GM21381 (cell line): ENCODE data around the gene RYR3.
A peak's percentile ranks its signal among the peaks of the same experiment; 100 is the strongest.

Experiments used
- ATAC-seq: cut with Tn5 transposase; IDR thresholded peaks from one replicate; pipeline ENCODE4 v1.9.1; 2021; ENCODE audit warnings: mild to moderate bottlenecking, moderate library complexity; ENCODE audit not compliant: unreplicated experiment

RYR3 gene

GRCh38 chr15:33317896-33318295 lies 7.1 kb downstream of the RYR3 start:
- no peak for ATAC-seq

GRCh38 chr15:33320017-33320416 lies 9.2 kb downstream of the RYR3 start:
- no peak for ATAC-seq

DNA sequence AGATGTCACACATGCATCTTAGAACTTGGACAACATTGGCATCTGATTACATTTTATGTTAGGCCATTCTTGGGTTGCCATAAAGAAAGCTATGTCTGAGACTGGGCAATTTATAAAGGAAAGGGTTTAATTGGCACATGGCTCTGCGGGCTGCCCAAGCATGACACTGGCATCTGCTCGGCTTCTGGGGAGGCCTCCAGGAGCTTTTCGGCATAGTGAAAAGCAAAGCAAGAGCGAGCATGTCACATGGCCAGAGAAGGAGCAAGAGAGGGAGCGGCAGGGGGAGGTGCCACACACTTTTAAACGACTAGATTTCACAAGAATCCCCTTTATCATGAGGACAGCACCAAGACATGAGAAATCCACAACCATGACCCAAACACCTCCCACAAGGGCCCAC lies 11.3 kb downstream of the RYR3 start:
- no peak for ATAC-seq

DNA sequence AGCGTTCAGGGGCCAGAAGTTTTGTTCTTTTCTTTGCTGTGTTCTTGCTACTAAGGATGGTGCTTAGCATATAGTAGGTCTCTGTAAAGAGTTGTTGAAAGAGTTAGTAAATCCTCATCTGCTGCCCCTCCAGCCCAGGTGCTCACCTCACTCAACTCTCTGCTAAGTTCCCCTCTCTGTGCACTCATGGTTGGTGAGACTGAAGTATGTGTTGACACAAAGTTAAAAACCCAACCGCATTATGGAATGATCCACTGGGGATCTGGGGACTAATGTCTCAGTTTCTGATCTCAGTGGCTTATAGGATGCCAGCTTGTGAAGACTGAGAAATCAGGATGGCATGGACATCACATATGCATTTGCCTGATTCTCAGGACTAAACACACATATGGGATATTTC lies 13.8 kb downstream of the RYR3 start:
- ATAC-seq, result no peak

DNA sequence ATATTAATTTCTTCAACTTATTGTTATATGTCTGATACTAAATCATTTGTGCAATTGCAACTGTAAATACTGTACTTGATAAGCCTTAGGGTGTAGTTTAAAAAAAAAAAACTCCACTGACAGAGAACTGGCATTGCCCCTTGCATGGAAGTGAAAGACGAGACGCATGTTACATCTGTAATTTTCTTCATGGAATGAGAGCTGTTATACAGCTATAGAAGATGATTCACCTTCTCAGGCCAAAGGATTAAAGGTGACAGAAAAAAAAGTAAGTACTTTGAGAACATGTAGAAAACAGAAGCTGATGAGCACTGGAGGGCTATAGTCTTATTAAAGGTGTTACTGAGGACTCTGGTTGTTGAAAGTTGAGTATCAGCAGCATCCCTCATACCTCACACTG lies 16.1 kb downstream of the RYR3 start:
- ATAC-seq, result no peak

DNA sequence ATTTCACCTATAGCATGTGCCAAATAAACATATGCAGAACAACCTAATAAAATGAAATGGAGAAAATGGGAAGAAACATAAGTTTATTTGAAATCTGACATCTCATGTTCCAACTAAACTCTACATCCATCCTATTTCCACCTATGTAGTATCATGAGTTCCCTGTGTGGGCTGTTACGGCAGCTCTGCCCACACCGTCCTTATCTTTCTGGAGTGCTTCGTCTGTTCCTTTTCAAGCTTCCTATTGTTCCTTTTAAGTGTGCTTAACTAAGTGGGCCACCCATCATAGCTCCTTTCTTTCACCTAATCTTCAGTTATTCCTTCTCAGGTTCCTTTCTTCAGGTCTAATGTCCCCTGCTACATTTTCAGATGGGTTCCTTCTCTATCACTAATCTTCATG lies 17.3 kb downstream of the RYR3 start:
- ATAC-seq, result no peak

GRCh38 chr15:33329457-33329856 lies 18.7 kb downstream of the RYR3 start:
- ATAC-seq, result no peak

GRCh38 chr15:33330931-33331330 lies 20.2 kb downstream of the RYR3 start:
- ATAC-seq, result no peak

- ATAC-seq, result no peak
Observed at GRCh38 chr15:33341953-33342352, 31.2 kb downstream of the RYR3 start.

DNA sequence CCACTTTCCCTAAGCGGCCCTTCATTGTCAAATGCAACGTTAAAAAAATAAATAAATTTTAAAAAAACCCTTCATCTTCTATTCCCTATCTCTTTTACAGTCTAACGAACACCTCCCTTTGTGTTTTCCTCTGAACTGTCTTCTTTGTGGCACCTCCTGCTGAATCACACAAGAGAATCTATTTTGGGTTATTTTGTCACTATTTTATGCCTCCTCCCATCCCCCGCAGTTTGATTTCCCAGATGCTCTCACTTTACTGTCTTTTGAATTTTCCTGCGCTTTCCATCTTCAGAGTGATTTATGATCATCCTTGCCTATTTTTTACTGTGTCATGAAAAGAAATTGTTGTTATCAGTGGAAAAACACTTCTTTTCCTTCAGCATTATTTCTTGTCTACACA lies 32.5 kb downstream of the RYR3 start:
- ATAC-seq, result no peak

- ATAC-seq, result peak; percentile 52
Observed at GRCh38 chr15:33344111-33344510, 33.3 kb downstream of the RYR3 start.

DNA sequence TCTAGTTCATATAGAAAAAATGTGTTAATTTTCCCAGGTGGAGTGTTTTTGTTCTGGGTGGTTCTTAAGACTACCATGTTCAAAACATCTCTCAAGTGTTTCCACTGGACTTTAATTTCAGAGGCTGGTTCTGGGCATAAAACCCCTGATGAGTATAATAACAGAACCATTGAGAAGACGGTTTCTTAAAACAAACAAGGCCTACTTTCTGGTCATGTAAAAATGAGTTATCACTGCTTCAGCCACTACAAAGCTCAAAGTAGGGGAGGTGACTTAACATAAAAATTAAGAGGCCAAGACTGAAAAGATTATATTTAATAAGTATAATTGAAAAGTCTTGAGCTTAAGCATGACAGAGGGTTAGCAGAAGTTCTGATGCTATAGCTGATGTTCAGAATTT lies 33.8 kb downstream of the RYR3 start:
- no peak for ATAC-seq

GRCh38 chr15:33354411-33354810 lies 43.6 kb downstream of the RYR3 start:
- no peak for ATAC-seq

GRCh38 chr15:33357845-33358244 lies 47.1 kb downstream of the RYR3 start:
- no peak for ATAC-seq

DNA sequence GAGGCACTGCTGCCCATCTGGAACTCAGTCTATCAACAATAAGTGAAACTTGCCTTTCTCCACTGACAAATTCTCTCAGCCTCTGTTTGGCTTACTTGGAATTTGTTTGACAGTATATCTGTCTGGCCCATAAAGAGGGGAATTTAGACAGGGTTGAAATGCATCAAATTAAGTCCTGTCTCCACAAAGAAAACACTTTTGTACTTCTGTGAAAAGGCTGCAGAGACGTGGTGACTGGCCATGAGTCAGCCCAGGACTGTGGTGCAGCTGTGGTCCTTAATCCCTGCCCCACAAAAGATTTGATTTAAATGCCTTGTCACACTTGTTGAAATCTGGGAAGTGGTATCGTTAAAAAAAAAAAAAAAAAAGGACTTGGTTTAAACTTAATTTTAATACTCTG lies 47.5 kb downstream of the RYR3 start:
- no peak for ATAC-seq

GRCh38 chr15:33360886-33361285 lies 50.1 kb downstream of the RYR3 start:
- no peak for ATAC-seq

- no peak for ATAC-seq
Observed at GRCh38 chr15:33369941-33370622, 59.3 kb downstream of the RYR3 start.

- no peak for ATAC-seq
Observed at GRCh38 chr15:33370623-33371020, 59.9 kb downstream of the RYR3 start.

DNA sequence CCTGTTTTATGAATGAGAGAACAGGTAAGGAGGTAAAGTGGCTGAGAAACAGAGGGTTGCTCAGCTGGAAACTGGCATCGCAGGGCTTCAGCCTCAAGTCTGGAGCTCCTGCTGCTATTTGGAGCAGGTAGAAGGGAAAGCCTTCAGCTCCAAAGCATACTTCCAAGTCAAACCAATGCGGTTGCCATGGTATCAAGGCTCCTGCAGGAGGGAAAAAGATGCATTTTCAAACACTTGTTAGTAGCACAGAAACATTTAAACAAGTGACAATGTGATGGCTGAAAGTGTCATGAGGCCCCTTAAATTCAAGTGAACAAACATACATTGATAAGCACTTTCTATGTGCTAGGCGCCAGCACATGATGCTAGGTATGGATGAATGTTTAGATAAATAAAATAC lies 60.4 kb downstream of the RYR3 start:
- no peak for ATAC-seq

DNA sequence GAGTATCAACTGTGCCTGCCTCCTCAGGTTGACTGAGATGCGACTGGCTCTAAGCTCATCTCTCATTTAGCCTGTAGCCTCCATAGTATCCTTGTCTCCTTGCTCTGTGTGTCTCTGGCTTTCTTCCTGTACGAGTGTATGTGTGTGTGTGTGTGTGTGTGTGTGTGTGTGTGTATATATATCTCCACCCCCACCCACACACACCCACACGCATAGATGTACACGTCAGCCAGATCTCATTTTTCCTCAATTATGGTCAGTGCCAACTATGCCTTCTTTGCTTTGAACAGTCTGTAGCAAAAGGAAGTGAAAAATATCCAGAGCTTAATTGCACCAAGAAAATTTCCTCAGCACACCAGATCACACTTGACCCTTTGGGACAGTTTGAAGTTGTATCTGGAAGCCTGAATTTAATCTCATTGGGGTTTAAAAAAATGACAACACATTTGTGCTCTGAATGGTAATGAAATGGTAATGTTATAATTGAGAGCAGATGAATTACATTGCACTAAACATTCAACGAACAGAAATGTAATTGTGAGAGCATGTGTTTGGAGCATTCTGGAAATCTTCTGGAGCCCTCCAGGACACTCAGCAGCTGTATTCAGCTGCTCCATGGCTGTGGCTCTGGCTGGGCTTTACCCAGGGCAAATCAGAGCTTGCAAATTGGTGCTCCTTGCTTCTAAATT lies 63.6 kb downstream of the RYR3 start:
- no peak for ATAC-seq

GRCh38 chr15:33375236-33375635 lies 64.5 kb downstream of the RYR3 start:
- ATAC-seq, result no peak

DNA sequence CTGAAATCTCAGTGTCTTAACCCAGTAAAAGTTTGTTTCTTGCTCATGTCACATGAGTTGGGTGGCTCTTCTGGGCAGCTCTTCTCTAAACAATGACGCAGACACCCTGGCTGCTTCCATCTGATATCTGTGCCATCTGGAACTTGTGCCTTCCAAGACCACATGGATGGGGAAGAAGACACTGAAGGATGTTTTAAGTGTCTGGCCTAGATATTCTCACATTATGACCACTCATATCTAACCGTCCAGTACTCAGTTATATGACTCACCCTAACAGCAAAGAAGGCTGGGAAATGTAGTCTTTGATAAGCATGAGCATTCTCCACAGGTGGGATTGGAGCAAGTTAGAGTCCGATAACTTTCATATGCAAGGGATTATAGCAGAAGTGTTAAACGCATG lies 66.4 kb downstream of the RYR3 start:
- ATAC-seq, result no peak
